ENCODE results near the gene TMC3. TPM values are rescaled to one million over a fixed set of nuclear protein-coding genes. Genes with fewer than 3 reads are reported as not detected.

TMC3 gene
- total and polyA plus RNA-seq, 7 donors: 0.25 to 0.82 (median 0.68) TPM; not detected in 2

DNA sequence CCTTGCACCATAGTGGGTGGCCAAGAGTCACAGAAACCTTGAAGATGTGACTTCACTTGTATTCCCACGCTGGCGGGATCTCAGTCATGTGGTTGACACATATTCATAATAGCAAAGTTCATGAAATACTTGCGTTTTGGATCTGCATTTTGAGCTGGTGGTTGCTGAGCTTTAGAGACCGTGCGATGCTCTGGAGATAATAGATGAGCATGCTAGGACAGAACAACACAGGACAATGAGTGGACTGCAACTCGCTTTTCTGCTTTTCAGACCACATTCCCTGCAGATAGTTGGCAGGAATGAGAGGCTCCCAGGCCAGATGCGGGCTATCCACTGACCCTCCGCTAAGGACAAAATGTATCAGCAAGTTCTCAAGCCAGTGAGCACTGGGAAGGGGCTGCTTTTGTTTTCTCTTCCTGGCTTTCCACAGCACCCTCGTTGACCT, 36.3 kb downstream of the TMC3 start:
- TF ChIP-seq POLR2A (IDR thresholded peaks at IDR 0.05): no peak
- TF ChIP-seq POLR2AphosphoS5 (IDR thresholded peaks at IDR 0.05): no peak
- TF ChIP-seq EP300 (IDR thresholded peaks at IDR 0.05): no peak
- TF ChIP-seq, protein P1, sequence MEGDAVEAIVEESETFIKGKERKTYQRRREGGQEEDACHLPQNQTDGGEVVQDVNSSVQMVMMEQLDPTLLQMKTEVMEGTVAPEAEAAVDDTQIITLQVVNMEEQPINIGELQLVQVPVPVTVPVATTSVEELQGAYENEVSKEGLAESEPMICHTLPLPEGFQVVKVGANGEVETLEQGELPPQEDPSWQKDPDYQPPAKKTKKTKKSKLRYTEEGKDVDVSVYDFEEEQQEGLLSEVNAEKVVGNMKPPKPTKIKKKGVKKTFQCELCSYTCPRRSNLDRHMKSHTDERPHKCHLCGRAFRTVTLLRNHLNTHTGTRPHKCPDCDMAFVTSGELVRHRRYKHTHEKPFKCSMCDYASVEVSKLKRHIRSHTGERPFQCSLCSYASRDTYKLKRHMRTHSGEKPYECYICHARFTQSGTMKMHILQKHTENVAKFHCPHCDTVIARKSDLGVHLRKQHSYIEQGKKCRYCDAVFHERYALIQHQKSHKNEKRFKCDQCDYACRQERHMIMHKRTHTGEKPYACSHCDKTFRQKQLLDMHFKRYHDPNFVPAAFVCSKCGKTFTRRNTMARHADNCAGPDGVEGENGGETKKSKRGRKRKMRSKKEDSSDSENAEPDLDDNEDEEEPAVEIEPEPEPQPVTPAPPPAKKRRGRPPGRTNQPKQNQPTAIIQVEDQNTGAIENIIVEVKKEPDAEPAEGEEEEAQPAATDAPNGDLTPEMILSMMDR (IDR thresholded peaks at IDR 0.05): no peak
- no peak for DNase-seq
- H3K4me3 ChIP-seq: no peak overlapping the region
- intact Hi-C loops (cut with DNase I): loop anchor here (5.0 kb wide), 2 partner anchors 60 kb away; no protein-coding TSS in a partner anchor
- H3K36me3 ChIP-seq: no peaks in the 10 kb centered on the region
- H3K27ac ChIP-seq: peak overlapping the region; percentile 19 to 54 (median 26)
- H3K27me3 ChIP-seq: no peaks in the 10 kb centered on the region
- H3K4me1 ChIP-seq: peaks cover 0 to 29% (median 20%) of the 10 kb centered on the region in 4 donors
- WGBS, 2 donors: 78 to 83% methylated on average over 9 of the region's 9 CpGs
- H3K9me3 ChIP-seq: no peaks in the 10 kb centered on the region

DNA sequence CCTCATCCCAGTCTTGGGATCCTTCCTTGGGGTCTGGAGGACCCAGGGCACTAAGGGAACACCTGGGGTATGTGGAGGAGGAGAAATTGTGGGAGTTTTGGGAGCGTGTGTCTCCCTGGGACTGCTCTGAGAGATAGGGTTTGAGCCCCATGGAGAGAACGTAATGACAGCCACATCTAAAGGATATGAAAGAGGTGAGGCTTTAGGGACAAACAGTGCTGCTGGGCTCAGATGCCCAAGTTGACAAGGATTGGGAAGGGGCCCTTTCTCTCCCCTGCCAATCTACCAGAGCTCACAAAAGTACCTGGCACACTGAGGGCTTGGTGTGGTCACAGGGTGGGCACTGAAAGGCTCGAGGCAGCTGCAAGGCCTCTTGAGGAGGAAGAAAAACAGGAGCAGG, 36.8 kb downstream of the TMC3 start:
- Histone ChIP-seq H3K9me3 (no peaks in the 10 kb centered on the region), H3K4me3 (no peak overlapping the region), H3K4me1 (peaks cover 0 to 29% (median 20%) of the 10 kb centered on the region in 4 donors), H3K27ac (peak overlapping the region in 2 of 4 donors; percentile 19 to 54), H3K27me3 (no peaks in the 10 kb centered on the region), H3K36me3 (no peaks in the 10 kb centered on the region)
- DNase-seq: no peak
- WGBS, 2 donors: 90 to 95% methylated on average over 3 of the region's 3 CpGs
- intact Hi-C loops (cut with DNase I): loop anchor here (5.0 kb wide), 2 partner anchors 60 kb away; no protein-coding TSS in a partner anchor
- TF ChIP-seq POLR2A (IDR thresholded peaks at IDR 0.05) (no peak), POLR2AphosphoS5 (IDR thresholded peaks at IDR 0.05) (no peak), EP300 (IDR thresholded peaks at IDR 0.05) (no peak)
- TF ChIP-seq, protein P1 (IDR thresholded peaks at IDR 0.05): no peak

DNA sequence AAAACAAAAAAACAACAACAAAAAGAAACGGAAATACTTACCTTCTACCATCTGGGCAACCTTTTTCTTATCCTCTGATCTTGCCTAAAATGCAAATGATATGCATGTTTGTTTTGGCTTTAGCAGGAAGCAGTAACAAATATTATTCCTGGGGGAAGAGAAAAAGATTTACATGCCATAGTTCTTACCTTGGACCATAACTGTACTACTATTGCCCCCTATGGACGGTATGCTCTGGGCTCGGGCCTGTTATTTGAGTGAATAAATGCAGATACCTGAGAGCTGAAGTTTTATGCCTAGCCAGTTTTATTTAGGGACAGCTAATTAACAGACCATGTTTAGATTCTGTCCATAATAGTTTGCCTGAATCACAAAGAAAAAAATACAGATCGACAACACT, 37.4 kb downstream of the TMC3 start:
- no peaks in the 10 kb centered on the region for H3K9me3 ChIP-seq
- WGBS, 2 donors: 87 to 89% methylated on average over 4 of the region's 4 CpGs
- H3K27ac ChIP-seq: no peak overlapping the region
- H3K4me1 ChIP-seq: peaks cover 0 to 29% (median 20%) of the 10 kb centered on the region in 4 donors
- DNase-seq: no peak
- intact Hi-C loops (cut with DNase I): loop anchor here (5.0 kb wide), 2 partner anchors 59 to 61 kb away; no protein-coding TSS in a partner anchor
- H3K27me3 ChIP-seq: no peaks in the 10 kb centered on the region
- H3K36me3 ChIP-seq: no peaks in the 10 kb centered on the region
- TF ChIP-seq EP300 (IDR thresholded peaks at IDR 0.05) (no peak), POLR2AphosphoS5 (IDR thresholded peaks at IDR 0.05) (no peak)
- no peak overlapping the region for H3K4me3 ChIP-seq

DNA sequence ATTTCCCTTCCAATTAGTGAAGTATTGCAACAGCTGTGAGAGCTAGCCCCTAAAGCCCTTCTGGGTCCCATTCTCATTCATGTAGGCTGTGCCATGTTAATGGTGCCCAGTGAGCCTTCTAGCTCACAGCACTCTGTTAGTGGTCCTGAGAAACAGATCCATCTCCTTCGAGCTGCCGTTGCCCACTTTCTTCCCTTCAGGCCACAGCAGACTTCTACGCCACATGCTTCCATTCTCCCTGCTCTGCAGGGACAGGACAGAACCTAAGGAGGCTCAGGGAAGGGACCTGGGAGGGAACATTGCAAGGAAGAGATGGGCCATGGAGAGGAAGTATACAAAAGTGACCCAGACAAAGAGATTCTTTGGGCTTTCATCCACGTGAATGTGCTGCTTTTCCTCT, 38.4 kb downstream of the TMC3 start:
- peaks cover 0 to 29% (median 20%) of the 10 kb centered on the region in 4 donors for H3K4me1 ChIP-seq
- H3K27me3 ChIP-seq: no peaks in the 10 kb centered on the region
- no peak overlapping the region for H3K4me3 ChIP-seq
- H3K9me3 ChIP-seq: no peaks in the 10 kb centered on the region
- no peak overlapping the region for H3K27ac ChIP-seq
- WGBS, 2 donors: 95 to 96% methylated on average over 4 of the region's 4 CpGs
- H3K36me3 ChIP-seq: no peaks in the 10 kb centered on the region
- TF ChIP-seq, protein P1 (IDR thresholded peaks at IDR 0.05): no peak
- TF ChIP-seq EP300 (IDR thresholded peaks at IDR 0.05): no peak
- no peak for TF ChIP-seq POLR2AphosphoS5 (IDR thresholded peaks at IDR 0.05)
- TF ChIP-seq POLR2A (IDR thresholded peaks at IDR 0.05): no peak
- intact Hi-C loops (cut with DNase I): loop anchor here (5.0 kb wide), 2 partner anchors 58 to 62 kb away; no protein-coding TSS in a partner anchor
- DNase-seq: no peak

DNA sequence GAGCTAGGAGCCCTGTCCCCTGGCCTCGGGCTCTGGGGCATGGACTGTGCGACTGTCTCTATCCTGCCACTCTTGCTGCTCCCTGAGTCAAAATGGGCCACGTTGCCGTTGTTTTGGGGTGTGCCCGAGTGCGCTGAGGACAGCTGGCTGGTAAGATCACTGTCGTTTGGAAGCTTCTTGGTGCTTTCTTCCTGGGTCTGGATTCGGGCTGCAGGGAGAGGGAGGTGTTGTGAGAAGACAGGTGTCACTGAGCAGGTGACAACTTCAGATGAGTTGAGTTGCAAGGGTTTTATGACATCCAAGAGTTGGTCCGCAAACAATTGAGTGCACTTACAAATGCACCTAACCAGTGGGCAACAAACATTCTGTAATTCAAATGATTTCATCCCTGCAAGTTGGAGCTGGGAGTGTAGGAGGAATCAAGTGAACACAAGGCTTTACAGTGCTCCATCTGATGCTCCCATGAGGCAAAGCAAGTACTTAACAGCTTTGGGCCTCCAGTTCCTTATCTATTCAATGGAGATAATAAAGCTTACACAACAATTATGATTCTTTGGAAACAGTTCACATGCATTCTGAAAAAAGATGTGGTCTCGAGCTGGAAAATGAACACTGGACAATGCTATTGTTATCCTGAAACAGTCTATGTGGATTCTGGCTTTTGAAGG, 39.1 kb downstream of the TMC3 start:
- WGBS, 2 donors: 32 to 74% methylated on average over 10 of the region's 10 CpGs
- TF ChIP-seq, protein P1 (IDR thresholded peaks at IDR 0.05): no peak
- no peak for TF ChIP-seq EP300 (IDR thresholded peaks at IDR 0.05)
- no peak for TF ChIP-seq POLR2AphosphoS5 (IDR thresholded peaks at IDR 0.05)
- no peak for TF ChIP-seq POLR2A (IDR thresholded peaks at IDR 0.05)
- intact Hi-C loops (cut with DNase I): loop anchor here (5.0 kb wide), 2 partner anchors 58 to 62 kb away; no protein-coding TSS in a partner anchor

More for the DNA sequence above, 39.1 kb downstream of the TMC3 start:
- H3K9me3 ChIP-seq: no peaks in the 10 kb centered on the region
- peaks cover 0 to 28% (median 20%) of the 10 kb centered on the region in 4 donors for H3K4me1 ChIP-seq
- no peak overlapping the region for H3K27ac ChIP-seq
- no peaks in the 10 kb centered on the region for H3K27me3 ChIP-seq
- DNase-seq: no peak
- no peak overlapping the region for H3K4me3 ChIP-seq
- H3K36me3 ChIP-seq: no peaks in the 10 kb centered on the region

All from sigmoid colon (tissue), 7 donors.